ENCODE data around the gene THSD8.

Gene THSD8

GRCh38 chr19:12833738-12834565, 32.1 kb downstream of the THSD8 start (continued):
- TF ChIP-seq ZNF561 (tag by site-specific recombination; IDR thresholded peaks at IDR 0.05; ENCODE audit: borderline replicate concordance): peak; percentile 87; the same call in 1 of the 2 replicates
- TF ChIP-seq GLIS1 (tag by site-specific recombination; IDR thresholded peaks at IDR 0.05): peak; percentile 78
- TF ChIP-seq PATZ1 (tag by site-specific recombination; IDR thresholded peaks at IDR 0.05): peak; percentile 76
- no peak for TF ChIP-seq ZNF514 (tag by site-specific recombination; IDR thresholded peaks at IDR 0.05)
- TF ChIP-seq ZBTB10 (tag by site-specific recombination; IDR thresholded peaks at IDR 0.05): peak; percentile 59; the same call in 1 of the 2 replicates
- TF ChIP-seq KLF1 (tag by site-specific recombination; IDR thresholded peaks at IDR 0.05): peak; percentile 81
- TF ChIP-seq ZNF776 (tag by site-specific recombination; IDR thresholded peaks at IDR 0.05; ENCODE audit: borderline replicate concordance): no peak
- 0 out of 2 replicates have a peak, but pooled peaks have one; percentile 6 for TF ChIP-seq ZNF596 (tag by site-specific recombination; IDR thresholded peaks at IDR 0.05)
- TF ChIP-seq ZNF394 (tag by site-specific recombination; IDR thresholded peaks at IDR 0.05; ENCODE audit: borderline replicate concordance): 0 out of 2 replicates have a peak, but pooled peaks have one; percentile 10
- TF ChIP-seq BCL6B (tag by site-specific recombination; IDR thresholded peaks at IDR 0.05): no peak
- TF ChIP-seq ZNF335 (tag by site-specific recombination; conservative IDR thresholded peaks at IDR 0.05): peak; percentile 96
- TF ChIP-seq ZNF692 (tag by site-specific recombination; IDR thresholded peaks at IDR 0.05): peak; percentile 43
- 0 out of 2 replicates have a peak, but pooled peaks have one; percentile 6 for TF ChIP-seq OSR2 (tag by site-specific recombination; IDR thresholded peaks at IDR 0.05)
- TF ChIP-seq KLF16 (tag by site-specific recombination; IDR thresholded peaks at IDR 0.05): 0 out of 2 replicates have a peak, but pooled peaks have one; percentile 17
- no peak for TF ChIP-seq ZNF148 (tag by site-specific recombination; IDR thresholded peaks at IDR 0.05; ENCODE audit: borderline replicate concordance)
- no peak for TF ChIP-seq OVOL3 (tag by site-specific recombination; IDR thresholded peaks at IDR 0.05)
- TF ChIP-seq KLF9 (tag by site-specific recombination; IDR thresholded peaks at IDR 0.05; ENCODE audit: low read depth): peak; percentile 78
- peak; percentile 29; the same call in 1 of the 2 replicates for TF ChIP-seq ZBTB20 (tag by site-specific recombination; IDR thresholded peaks at IDR 0.05)
- TF ChIP-seq SP7 (tag by site-specific recombination; IDR thresholded peaks at IDR 0.05): 0 out of 2 replicates have a peak, but pooled peaks have one; percentile 33
- TF ChIP-seq YY1 (tag by site-specific recombination; IDR thresholded peaks at IDR 0.05): peak; percentile 67; the same call in 1 of the 2 replicates
- peak; percentile 92 for TF ChIP-seq GLIS2 (tag by site-specific recombination; IDR thresholded peaks at IDR 0.05)
- peak; percentile 42; the same call in 1 of the 2 replicates for TF ChIP-seq KLF10 (tag by site-specific recombination; IDR thresholded peaks at IDR 0.05)
- peak; percentile 35; the same call in 1 of the 2 replicates for TF ChIP-seq ZBTB11 (tag by site-specific recombination; conservative IDR thresholded peaks at IDR 0.05; ENCODE audit: low read depth)
